Measurements from ENCODE around the gene CWC22.
"Not testable (repeated sequence)": the region's sequence is repeated elsewhere in the genome, so short reads cannot be mapped to it uniquely, and the experiment has no call there.

Gene CWC22

DNA sequence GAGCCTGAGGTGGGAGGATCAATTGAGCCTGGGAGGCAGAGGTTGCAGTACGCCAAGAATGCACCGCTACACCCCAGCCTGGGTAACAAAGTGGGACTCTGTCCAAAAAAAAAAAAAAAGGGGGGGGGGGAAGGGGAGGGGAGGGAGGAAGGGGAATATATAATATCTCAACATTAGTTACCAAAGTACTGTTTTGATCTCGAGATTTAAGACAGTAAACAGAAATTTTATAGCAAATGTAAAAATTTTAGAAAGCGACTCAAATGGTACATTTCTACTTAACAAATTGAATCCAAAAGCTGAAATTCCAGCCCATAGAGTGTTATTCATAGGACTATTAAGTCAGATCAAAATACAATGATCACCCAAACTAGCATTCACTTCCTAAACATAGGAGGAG, 60.8 kb downstream of the CWC22 start:
- no peak for DNase-seq (ENCODE audit: low read depth)
- no peak overlapping the region for H3K4me3 ChIP-seq (ENCODE audit: low read depth, low read length)
- TF ChIP-seq, protein P1, sequence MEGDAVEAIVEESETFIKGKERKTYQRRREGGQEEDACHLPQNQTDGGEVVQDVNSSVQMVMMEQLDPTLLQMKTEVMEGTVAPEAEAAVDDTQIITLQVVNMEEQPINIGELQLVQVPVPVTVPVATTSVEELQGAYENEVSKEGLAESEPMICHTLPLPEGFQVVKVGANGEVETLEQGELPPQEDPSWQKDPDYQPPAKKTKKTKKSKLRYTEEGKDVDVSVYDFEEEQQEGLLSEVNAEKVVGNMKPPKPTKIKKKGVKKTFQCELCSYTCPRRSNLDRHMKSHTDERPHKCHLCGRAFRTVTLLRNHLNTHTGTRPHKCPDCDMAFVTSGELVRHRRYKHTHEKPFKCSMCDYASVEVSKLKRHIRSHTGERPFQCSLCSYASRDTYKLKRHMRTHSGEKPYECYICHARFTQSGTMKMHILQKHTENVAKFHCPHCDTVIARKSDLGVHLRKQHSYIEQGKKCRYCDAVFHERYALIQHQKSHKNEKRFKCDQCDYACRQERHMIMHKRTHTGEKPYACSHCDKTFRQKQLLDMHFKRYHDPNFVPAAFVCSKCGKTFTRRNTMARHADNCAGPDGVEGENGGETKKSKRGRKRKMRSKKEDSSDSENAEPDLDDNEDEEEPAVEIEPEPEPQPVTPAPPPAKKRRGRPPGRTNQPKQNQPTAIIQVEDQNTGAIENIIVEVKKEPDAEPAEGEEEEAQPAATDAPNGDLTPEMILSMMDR (IDR thresholded peaks at IDR 0.05; ENCODE audit: insufficient read depth, low read depth, low read length, missing control alignments), result no peak

DNA sequence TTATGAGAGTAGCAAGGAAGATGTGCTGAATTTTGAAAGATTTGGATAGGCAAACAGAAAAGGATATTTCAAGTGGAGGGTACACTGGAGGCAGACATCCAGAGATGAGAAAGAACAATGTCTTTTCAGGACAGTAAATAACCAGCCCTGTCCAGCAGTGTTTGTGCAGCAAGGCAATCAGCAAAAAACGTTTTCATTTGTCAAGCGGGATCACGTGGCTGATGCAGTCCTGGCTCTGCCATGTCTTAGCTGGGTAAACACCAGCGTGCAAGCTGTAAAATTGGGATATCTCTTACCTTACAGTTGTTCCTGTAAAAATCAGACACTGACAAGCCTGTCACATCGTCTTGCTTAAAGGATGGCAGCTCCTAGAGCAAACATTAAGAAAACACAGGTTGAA, 67.8 kb downstream of the CWC22 start:
- TF ChIP-seq, protein P1 (IDR thresholded peaks at IDR 0.05; ENCODE audit: insufficient read depth, low read depth, low read length, missing control alignments), result no peak
- no peak for DNase-seq (ENCODE audit: low read depth)
- H3K4me3 ChIP-seq (ENCODE audit: low read depth, low read length), result no peak overlapping the region

DNA sequence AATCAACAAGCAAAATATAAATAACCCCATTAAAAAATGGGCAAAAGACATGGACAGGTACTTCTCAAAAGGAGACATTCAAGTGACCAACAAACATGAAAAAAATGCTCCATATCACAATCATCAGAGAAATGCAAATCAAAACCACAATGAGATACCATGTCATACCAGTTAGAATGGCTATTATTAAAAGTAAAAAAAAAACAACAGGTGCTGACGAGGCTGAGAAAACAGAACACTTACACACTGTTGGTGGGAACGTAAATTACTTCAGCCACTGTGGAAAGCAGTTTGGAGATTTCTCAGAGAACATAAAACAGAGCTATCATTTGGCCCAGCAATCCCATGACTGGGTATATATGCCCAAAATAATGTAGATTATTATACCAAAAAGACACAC, 69.1 kb downstream of the CWC22 start:
- DNase-seq (ENCODE audit: low read depth), result no peak
- TF ChIP-seq, protein P1 (IDR thresholded peaks at IDR 0.05; ENCODE audit: insufficient read depth, low read depth, low read length, missing control alignments), result no peak
- no peak overlapping the region for H3K4me3 ChIP-seq (ENCODE audit: low read depth, low read length)

DNA sequence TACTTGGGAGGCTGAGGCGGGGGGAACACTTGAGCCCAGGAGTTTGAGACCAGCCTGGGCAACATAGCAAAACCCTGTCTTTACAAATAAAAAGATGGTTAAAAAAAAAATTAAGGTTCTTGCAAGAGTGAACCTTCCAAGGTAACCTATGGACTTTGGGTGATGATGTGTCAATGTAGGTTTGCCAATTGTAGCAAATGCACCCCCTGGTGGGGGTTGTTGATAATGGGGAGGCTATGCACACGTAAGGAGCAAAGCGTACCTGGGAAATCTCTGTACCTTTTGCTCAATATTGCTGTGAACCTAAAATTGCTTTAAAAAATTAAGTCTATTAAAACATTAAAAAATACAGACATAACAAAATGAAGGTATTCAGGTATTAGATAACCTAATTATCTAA, 70.4 kb downstream of the CWC22 start:
- H3K4me3 ChIP-seq (ENCODE audit: low read depth, low read length), result no peak overlapping the region
- peak; percentile 46 for DNase-seq (ENCODE audit: low read depth)
- TF ChIP-seq, protein P1 (IDR thresholded peaks at IDR 0.05; ENCODE audit: insufficient read depth, low read depth, low read length, missing control alignments), result peak; percentile 36

DNA sequence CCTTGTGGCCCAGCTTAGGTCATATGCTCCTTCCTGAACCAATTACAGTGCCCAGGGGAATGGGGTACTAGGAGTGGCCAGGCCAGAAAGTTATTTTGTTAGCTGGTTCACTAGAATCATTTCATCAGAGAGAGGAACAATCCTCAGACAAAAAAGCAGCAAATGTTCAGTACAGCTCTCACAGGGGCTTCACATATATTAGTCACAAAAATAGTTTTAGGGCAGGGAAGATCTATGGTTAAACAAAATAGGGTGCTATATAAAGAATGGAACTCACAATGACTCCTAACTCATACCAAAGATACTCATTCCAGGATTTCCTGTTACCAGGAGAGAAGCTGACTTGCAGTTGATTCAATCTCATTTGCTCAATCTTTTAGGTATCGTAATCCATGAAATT, 71.0 kb downstream of the CWC22 start:
- no peak for DNase-seq (ENCODE audit: low read depth)
- H3K4me3 ChIP-seq (ENCODE audit: low read depth, low read length), result no peak overlapping the region

DNA sequence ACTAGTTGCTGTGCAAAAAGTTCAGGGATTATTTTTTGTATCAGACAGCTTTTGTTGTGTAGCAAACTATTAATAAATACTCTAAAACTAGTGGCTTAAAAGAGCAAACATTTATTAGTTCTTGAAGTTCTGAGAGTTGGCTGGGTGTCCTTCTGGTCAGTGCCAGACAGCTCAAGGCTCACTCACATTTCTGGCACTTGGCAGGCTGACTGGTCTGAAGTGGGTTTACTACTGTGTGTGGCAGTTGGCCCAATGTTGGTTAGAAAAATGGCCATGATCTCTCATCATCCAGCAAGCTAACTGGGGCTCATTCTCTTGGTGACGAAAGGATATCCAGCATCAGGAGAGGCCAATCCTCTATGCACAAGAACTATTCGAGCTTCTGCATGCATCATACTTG, 74.3 kb downstream of the CWC22 start:
- H3K4me3 ChIP-seq (ENCODE audit: low read depth, low read length), result no peak overlapping the region
- DNase-seq (ENCODE audit: low read depth), result no peak
- TF ChIP-seq, protein P1 (IDR thresholded peaks at IDR 0.05; ENCODE audit: insufficient read depth, low read depth, low read length, missing control alignments), result no peak

More for the DNA sequence above, 71.0 kb downstream of the CWC22 start:
- TF ChIP-seq, protein P1 (IDR thresholded peaks at IDR 0.05; ENCODE audit: insufficient read depth, low read depth, low read length, missing control alignments), result no peak

DNA sequence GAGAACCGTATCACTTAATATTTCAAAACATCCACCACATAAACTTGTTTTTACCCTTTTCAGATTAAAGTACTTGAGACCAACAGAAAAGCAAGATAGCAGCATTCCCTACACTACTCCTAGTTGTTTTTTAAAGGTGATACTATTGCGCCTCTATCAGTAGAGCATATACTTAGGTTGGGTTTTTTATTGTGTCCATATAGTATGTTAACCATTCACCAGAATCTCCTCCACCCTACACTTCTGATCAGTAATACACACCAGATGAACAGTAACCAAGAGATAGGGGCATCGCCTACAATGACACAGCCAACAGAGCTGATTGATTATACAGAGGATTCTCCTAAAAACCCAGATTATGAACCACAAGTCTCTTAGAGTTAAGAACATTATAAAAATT, 75.6 kb downstream of the CWC22 start:
- H3K4me3 ChIP-seq (ENCODE audit: low read depth, low read length), result no peak overlapping the region
- DNase-seq (ENCODE audit: low read depth), result no peak
- TF ChIP-seq, protein P1 (IDR thresholded peaks at IDR 0.05; ENCODE audit: insufficient read depth, low read depth, low read length, missing control alignments), result no peak

DNA sequence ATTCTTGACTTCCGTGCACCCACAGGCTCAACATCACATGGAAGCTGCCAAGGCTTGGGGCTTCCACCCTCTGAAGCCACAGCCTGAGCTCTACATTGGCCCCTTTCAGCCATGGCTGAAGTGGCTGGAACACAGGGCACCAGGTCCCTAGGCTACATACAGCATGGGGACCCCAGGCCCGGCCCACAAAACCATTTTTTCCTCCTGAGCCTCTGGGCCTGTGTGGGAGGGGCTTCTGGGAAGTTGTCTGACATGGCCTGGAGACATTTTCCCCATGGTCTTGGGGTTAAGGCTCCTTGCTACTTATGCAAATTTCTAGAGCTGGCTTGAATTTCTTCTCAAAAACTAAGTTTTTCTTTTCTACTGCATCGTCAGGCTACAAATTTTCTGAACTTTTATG, 77.1 kb downstream of the CWC22 start:
- not testable (repeated sequence) for H3K4me3 ChIP-seq (ENCODE audit: low read depth, low read length); DNase-seq (ENCODE audit: low read depth)
